NCI-H1436 (cell line): ENCODE results near the gene TEX35.

Experiments
- DNase-seq: peaks from one replicate; lab custom pipeline; 2025; lab: John Stamatoyannopoulos, UW

Gene TEX35

DNA sequence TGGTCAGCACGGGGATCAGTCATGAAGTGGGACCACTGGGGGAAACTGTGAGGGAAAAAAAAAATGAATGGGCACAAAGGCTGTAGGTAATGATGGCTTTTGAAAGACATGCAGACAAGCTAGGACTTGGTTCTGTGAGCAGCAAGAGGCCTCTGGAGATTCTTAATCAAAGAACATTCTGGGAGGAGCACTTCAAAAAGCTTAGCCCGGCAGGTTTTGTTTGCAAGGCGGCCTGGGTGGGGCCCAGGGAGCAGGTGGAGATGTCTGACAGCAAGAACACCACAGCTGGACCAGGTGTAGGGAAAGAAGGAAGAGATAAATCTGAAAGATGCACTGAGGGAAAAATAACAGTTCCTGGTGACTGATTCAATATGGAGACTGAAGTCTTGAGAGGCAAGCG is 6.0 kb downstream of the TEX35 start:
- peak; percentile 71 for DNase-seq

DNA sequence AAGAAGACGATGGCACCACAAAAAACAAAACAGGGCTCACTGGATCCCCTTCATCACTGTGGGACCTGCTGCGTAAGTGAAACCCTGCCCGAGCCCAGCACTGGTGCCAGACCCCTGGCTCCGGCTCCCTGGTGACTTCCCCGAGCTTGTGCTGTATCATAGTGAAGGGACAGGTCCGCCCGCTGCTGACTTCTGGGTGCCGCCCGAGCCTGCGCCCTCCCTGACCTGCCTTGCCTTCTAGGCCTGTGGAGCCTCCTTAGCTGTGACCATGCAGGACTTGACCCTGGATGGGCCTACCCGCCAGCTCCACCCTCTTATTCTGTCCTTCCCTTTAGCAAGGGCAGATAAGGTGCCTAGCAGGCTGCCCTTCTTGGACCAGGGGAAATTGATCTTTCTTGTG is 7.9 kb downstream of the TEX35 start:
- DNase-seq: no peak

DNA sequence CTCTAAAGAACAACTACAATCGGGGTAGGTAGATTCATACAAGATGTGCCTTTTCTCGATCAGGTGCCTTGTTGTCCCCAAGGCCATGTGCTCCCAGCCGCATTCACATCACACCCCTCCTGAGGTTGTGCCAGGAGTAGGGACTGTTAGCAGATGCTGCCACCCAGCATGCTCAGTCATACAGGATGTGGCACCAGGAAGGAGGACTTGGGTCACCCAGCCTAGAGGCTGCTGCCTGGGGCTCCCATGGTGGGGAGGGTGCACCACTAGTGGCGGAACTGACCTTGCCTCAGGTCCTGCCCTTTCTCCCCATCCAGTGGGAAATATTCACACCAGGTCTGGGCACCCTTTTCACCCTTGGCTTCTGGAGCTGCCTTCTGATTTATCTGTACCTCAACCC is 8.3 kb downstream of the TEX35 start:
- DNase-seq: no peak

DNA sequence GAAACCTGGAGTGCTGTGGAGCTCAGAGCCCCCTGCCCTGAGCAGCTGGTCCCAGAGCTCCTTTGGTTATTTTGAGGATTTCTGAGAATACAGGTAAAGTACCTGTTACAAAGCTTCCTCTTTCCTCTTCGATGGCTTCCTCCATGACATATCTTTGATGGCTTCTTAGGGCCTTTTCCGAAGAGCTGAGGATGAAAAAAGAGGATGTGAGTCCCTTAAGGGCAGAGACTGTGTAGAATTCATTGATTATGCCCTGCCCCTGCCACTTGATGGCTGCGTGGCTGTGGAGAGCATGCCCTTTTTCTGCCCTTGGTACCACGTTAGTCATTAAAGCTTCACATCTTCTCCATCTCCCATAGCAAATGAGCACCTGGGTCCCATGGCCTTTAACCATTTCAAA is 14.2 kb downstream of the TEX35 start:
- DNase-seq: no peak

DNA sequence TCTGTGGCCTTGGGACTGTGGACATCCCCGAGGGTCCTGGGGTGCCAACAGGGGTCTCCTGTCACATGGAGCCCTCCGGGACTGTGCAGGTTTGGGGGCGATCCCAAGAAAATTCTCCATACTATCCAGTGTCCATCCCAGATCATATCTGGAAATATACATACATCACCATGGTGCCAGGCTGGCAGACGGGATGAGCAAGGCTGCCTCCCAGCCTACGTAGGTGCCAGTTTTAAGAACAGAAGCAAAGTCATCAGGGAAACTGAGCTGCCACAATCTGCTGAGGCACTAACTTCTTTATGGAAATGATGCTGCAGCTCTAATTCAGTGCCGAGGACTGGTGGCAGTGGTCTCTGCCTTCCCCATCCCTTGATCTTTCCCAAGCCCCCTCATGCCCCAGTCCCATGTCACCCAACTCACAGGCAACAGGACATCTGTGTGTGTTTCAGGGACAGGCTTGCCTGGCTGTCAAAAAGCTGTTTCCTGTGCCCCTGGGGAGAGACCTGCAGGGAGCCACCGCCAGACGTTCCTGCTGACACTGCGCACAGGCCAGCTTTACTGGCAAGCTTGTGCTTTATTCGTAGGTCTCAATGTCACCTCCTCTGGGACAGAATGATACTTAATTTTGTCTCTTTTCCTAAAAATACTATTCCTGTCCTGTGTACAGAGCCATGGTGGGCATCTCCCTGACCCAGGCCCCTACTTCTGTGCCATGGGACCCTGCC is 15.5 kb downstream of the TEX35 start:
- no peak for DNase-seq

DNA sequence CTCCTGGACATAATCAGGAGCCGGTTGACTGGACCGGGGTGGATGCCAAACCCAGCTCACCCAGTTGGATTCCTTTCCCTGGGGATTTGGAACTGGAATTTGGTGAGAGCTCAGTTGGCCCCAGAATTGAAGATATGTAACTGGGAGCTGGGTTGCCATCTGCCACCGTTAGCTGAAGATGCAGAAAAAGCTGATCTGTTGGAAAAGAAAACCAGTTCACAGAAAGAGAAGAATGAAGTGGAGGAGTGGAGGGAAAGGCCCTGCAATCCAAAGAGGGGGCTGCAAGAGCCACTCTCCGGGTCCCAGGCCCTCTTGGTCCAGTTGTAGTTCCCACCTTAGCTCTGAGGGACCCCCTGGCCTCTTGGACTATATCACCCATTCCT is 16.0 kb downstream of the TEX35 start:
- no peak for DNase-seq

DNA sequence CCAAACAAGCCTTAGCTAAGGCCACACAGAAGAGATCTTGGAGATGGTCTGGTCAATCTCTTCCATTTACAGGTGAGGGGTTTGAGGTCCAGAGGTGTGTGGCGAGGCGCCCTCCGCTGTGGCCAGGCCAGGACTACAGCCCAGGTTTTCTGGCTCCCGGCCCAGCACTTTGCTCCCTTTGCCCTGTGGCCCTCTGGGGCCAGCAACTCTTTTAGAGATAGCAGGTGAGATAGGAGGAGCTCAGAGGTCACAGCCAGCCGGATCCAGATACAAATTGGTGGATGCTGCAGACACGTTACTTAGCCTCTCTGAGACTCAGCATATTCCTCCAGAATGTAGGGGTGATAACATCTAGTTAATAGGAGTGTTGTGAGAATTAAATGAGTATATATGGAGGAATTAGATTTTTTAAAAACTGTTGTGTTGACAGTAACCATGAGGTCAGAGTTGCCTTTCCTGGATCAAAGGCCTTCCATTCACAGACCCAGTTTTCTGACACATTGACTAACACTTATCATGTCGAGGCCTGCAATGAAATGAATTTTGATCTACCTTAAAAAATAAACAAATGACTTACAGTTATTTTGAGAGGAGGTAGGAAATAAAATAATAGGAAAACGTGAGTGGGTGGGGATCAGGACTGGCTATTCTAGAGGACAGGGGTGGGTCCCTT is 16.6 kb downstream of the TEX35 start:
- DNase-seq: no peak

DNA sequence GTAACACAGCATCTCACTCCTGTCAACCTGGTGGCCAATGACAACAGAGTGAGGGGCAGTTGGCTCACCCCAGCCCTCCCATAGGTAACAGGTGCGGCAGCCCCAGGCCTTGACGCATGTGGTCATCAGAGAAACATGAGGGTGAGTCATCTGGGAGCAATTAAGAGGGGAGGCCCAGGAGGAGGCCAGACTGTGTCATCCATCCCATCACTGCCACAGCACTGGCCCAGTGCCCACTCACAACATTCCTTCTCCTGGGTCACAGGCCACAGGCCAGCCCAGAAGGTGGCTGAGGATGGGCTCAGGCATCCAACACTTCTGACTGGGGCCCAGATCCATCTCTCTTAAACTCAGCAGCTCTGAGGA is 17.1 kb downstream of the TEX35 start:
- no peak for DNase-seq

DNA sequence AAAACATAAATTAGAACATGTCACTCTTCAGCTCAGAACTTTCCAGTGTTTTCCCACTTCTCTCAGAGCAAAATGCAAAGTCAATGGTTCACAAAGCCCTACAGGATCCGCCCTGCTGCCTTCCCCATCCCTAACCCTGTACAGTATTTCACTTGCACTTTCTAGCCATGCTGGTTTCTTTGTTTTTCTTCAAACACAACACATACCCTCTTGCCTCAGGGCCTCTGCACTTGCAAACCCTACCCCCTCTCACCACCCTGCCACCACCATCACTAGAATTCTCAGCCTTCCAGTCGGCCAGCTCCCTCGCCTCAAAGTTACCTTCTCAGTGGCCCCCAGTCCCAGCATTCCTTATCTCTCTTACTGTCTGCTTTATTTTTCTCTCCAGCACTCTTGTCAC is 17.6 kb downstream of the TEX35 start:
- DNase-seq: no peak

DNA sequence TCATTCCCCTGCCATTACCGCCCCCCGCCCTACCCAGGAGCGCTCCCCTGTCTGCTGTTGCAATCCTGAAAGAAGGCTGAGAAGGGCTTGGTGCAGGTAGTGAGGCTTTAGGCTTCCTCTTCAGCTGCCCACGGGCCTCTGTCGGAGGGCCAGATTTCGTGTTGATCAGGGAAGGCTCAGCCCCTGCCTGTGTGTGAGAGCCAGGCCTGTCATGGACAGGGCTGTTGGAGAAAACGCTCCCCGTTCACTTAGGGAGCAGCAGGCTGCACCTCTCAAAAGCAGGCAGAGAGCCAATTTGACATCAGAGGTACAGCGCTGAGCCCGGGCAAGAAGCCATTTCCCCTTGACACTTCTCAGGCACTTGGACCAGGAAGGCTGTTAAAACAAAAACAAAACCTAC is 19.0 kb downstream of the TEX35 start:
- DNase-seq: peak; percentile 38

DNA sequence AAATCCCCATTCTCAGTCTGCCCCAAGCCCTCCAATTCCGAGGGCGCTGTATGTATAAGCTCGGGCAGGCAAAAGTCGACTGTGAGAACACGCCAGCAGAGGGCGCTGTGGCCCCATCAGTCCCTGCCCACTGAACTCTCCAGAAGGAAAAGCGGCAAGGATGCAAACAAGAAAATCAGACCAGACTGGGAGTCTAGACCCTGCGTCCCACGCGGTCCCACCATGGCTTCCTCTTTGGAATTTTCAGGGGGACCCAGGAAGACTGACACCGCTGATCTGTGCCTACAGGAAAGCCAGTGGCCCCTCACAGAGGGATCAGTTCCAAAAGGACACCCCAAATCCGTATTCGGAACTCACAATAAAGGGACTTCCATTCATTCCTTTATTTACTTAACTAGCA is 19.5 kb downstream of the TEX35 start:
- peak; percentile 65 for DNase-seq

DNA sequence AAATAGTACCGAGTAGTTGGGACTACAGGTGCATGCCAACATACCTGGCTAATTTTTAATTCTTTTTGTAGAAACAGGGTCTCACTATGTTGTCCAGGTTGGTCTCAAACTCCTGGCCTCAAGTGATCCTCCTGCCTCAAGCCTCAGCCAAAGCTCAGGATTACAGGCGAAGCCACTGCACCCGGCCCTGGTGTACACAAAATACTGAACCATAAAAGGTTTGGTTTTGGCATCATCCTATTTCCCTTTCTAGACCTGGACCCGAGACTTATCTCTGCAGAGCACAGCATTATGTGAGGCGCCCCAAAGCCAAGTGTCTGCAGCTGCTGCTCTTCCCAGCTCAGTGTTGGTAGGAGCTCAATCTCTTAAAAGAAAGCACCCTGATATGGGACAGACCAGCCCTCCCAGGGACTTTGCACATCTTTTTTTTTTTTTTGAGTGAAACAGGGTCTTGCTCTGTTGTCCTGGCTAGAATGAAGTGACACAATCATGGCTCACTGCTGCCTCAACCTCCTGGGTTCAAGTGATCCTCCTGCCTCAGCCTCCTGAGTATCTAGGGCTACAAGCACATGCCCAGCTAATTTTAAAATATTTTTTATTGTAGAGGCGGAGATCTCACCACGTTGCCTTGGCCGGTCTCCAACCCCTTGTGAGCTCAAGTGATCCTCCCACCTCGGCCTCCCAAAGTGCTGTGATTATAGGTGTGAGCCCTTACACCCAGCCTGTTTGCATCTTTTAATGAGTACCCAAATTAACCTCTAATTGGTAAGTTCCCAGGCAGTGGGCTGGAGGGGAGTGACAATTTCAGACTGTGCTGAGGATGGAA is 20.4 kb downstream of the TEX35 start:
- no peak for DNase-seq

DNA sequence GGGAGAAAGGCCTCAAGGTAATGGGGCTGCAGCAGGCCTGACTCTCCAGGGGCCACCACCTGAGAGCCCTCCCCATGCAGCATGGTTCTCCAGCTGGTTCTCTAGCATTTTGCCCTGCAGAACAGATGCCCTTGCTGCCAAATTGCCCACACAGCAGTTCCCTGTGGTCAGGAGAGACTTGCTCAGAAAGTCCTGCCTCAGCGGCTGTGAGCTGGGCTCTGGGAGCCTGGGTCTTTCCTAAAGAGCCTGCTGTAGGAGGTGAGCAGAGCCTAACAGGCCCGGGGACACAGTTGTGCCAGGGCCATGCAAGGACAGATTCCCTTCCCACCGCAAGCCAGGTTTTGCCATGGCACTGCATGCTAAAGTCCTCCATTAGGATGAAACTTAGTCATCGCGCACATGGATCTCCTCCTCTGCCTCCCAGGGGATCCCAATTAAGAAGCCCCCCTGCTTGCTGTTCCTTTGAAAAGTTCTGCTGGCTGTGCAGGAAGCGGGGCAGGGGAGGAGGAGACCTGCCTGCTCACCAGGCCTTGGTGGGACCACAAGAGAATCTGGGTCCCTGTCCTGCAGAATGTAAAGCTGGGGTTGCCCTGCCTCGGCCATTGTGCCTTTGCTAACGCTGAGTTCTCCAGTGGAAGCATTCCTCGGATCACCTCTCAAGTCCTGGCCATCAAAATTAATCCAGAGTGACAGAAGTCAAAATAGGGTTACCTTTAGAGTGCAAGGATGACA is 21.4 kb downstream of the TEX35 start:
- DNase-seq: no peak

DNA sequence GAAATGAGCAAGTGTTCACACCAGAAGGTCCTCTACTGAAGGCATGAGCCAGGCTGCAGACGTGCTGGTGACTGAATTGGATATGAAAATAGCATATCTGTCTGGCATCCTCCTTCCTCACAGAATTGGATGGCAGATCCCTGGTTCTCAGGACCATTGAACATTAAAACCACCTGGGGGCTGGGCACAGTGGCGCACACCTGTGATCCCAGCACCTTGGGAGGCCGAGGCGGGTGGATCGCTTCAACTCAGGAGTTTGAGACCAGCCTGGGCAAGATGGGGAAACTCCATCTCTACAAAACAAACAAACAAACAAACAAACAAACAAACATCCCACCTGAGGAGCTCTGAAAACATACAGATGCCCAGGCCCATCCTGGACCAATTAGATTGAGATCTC is 23.4 kb downstream of the TEX35 start:
- no peak for DNase-seq

DNA sequence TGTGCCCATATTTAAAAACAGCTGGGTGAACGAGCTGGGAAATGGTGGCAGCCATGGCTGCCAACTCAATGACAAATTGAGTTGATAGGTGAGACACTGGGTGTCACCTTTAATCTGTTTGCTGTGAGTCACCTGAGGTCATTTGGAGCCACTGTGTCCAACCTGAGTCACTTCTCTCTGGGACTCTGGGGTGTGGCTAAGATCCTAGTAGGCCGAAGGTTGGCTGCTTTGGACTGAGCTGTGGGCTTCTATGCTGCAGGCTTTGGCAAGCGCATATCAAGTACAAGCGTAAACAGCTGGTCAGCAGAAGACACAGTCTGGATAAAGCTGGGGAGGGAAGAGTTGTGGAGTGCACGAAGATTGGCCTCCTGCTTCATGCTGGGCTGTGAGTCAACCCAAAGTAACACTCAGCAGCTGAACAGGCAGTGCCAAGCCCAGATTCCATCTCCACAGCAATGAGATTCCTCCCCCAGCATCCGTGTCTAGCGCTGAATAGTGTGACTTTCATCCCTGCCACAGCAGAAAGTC is 24.0 kb downstream of the TEX35 start:
- DNase-seq: no peak

DNA sequence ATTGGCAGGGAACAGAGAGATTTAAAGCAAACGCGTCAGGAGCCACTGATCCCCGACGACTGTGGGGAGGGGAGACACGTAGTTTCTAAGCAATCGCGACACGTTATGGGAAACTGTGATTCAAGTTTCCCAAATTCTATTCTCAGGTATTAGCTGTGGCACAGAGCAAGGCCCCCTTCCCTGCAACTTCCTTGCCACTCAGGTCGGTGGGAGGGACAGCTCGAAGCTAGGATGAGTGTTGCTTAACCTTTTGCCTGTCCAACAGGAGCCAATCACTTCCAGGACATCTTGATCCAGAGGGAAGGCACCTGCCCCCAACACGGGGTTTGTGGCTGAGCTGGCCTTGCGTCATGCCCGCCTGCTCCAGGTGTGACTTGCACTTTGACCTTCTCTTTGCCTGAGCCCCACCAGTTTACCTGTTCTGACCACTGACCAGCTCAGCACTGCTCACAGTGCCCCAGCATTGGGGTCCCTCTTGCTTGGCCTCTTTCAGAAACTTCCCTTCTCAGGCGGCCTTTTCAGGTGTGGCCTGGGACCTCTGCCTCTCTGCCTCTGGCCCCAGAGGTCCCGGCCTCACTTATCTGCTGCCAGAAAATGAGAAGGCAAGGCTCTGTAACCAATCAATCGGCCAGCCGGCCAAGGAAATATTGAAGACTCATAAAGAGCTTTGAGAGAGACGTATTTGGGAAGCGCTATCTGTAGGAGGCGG is 24.6 kb downstream of the TEX35 start:
- no peak for DNase-seq

DNA sequence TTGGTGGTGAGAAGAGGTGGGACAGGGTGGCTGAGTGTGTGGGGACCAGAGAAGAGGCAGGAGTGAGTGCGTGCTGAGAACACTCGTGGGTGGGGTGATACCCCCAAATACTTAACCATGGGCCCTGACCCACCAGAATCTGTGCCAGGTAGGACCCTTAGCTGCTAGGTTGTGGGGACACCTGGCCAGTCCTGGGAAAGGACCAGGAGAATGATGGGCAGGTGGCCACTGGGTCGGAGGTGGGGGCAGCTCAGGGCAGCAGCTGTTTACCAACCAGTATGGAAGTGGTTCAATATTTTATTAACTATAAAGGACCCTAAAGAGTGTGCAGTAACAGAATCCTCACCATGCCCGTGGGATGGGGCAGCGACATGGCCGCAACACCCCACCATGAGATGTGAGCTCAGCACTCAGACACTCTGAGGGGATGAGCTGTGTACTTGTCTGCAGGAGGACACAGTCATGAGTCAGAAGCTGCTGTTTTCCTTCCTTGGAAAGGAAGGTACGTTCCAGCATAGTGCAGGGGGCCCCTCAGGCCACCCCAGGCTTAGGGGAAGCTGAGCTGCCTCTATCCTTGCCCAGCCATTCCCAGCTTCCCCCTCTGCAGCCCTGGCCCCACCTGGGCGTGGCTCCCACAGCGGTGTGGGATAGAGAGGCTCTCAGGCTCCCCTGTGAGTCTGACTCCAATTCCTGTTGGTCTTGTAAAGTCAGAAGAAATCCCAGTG is 25.4 kb downstream of the TEX35 start:
- no peak for DNase-seq

DNA sequence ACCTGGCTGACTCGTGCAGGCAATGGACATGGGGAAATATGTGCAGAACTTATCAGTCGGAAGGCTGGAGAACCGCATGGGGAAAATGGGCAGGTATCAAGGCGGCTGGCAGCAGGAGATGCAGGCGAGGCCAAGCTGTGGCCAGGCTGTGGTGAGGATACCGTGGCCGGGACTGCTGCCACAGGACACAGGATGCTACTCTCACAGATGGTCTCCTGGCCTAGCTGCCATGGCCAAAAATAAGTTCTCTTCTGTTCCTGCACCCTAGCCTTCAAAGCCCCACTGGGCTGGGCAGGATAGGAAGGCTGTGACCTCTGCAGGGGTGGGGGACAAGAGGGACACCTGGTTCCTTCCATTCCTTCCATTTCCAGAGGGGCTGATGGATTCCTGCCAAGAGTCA is 26.4 kb downstream of the TEX35 start:
- DNase-seq: no peak

DNA sequence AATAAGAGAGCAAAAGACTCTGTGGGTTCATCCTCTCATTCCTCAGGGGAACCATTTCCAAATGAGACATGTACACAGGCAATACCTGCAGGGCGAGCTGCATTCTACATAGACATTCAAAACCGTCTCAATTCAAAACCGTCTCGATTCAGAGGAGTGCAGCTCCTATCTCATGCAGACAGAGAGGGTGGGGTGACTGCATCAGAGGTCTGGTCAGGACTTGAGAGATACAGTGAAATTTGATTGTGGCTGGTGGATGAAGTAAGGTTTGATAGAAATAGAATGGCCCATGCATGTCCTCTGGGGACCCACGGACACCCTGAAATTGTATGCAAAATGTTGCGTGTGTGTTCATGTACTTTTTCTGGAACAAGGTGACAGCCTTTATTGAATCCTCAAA is 27.3 kb downstream of the TEX35 start:
- no peak for DNase-seq

DNA sequence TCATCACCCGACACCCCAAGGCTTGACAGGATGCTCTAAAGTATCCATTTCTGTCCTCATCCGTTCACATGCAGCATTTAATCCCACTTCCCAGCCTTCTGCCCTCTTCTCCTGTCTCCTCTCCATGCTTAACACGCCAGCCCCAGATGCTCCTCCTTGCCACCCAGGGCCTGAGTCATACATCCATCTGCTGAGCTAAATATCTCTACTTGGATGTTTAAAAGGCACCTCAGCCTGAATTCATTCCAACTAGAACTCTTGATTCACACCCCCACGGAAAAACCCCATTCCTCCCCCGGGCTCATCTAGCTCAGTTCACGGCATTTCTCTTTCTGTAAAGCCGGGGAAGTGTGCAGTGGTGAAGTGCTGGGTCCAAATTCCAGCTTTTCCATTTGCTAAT is 27.7 kb downstream of the TEX35 start:
- no peak for DNase-seq

DNA sequence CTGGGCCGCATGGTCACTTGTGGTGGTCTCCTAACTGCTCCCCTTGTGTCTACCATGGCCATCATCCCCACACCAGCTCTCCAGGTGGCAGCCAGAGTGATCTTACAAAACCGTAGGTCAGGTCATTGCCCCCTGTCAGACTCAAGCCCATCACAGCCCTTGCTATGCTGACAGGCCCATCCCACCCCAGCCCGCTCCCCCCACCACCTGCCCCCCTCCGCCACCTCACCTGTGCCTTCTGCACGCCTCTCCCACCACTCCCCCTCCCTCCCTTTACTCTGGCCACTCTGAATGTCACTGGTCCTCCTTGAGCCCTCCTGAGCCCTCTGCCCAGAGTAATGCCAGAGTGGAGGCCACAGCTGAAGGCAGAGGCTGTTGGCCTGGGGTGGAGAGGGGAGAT is 28.5 kb downstream of the TEX35 start:
- no peak for DNase-seq
